ENCODE data around the gene GRAMD2A.

The GRAMD2A gene

DNA sequence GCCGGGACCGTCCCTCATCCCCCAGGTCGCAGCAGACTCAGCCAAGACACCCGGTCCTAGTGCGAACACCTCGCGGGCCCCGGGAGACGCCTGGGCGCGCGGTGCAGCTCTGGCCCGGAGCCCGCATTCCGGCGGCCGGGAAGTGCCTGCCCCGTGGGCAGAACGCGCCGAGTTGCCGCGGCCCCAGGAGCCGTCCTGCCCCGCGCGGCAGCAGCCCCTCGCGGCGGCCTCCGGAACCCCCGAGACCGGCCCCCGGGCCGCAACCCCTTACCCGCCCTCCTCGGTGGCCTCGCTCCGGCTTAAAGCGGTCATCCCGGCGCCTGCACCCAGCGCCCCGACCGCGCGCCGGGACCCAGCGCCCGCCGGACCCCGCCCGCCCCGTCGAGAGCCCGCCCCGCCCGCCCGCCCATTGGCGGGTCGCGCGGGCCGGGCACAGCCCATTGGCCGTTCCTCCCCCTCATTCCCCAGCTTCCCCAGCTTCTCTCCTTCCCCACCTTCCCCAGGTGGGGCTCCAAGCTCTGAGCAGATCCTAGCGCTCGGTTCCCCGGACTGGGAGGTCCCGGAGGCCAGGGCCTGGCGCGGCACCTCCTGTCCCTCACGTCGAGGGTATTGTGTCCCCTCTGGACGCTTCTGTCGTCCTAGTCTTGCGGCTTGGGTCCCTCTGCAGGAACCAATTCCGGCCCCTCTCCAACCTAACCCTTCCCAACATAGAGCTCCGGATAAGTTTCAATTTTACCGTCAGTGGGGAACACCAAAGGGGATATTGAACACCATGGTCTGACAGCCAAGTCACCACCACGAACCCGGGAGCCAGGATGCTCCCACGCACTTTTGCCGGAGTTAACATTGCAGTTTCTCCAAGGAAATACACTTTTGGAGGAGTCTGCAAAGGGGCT, at the start of gene GRAMD2A:
GRAMD2A (minus strand) TSS at position 328 of the 896 bp plus-strand sequence.
- DNase-seq: no peak

DNA sequence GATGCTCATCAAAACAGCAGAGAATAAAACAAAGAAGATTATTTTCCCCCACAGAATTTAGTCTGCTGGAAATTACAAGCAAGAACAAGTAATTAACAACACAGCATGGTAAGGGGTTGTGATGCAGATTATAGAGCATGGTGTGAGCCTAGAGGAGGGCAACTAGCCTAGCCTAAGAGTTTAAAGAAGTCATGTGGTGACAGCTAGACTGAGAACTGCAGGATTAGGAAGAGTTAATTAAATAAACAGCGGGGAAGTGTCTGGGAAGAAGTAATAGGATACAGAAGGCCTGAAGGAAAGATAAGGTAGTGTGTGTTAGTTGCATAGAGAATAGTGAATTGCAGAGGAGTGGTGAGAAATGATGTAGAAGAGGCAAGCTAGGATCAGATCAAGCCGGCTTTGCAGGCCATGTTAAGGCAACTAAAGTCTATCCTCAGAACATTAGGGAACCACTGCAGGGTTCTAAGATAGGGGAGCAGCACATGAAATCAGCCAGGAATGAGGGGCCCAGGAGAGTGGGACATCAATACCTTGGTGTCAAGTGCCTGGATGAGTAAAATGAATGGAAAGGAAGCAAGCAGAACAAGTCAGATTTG, 45.3 kb upstream of the GRAMD2A start:
- no peak for DNase-seq

DNA sequence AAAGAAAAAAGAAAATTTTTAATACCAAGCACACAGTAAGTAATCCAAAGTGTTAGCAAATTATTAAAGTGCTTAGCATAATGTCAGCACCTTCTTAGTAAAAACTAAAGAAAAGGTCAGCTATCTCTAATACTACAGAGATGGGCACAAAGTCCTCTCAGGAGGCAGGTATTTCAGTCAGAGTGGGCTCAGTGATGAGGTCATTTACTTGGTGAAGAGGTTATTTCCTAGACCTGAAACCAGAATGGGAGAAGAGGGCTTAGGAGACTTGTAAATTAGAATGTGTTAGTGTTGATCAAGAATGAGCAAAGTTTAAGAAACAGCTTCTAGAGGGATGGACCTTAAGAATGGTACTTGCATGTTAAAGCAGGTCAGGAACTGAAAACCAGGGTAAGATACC, 42.1 kb upstream of the GRAMD2A start:
- no peak for DNase-seq

GRCh38 chr15:72238586-72238985, 41.0 kb upstream of the GRAMD2A start:
- no peak for DNase-seq

DNA sequence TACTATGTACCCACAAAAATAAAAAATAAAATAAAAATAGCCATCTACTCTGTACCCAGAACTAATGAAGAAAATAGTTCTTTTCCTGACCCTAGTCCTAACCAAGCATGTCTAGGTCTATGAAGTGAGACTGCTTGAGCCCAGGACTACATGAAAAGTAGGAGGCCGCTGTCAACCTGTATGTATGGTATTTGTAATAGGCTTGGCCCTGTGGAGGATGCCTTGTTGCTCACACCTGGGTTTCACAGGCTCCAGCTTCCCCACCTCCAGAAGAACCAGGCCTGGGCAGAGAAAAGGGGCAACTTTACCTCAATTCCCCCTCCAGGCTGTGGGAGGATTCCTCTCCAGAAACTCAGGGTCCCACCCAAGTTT, 40.3 kb upstream of the GRAMD2A start:
- no peak for DNase-seq

DNA sequence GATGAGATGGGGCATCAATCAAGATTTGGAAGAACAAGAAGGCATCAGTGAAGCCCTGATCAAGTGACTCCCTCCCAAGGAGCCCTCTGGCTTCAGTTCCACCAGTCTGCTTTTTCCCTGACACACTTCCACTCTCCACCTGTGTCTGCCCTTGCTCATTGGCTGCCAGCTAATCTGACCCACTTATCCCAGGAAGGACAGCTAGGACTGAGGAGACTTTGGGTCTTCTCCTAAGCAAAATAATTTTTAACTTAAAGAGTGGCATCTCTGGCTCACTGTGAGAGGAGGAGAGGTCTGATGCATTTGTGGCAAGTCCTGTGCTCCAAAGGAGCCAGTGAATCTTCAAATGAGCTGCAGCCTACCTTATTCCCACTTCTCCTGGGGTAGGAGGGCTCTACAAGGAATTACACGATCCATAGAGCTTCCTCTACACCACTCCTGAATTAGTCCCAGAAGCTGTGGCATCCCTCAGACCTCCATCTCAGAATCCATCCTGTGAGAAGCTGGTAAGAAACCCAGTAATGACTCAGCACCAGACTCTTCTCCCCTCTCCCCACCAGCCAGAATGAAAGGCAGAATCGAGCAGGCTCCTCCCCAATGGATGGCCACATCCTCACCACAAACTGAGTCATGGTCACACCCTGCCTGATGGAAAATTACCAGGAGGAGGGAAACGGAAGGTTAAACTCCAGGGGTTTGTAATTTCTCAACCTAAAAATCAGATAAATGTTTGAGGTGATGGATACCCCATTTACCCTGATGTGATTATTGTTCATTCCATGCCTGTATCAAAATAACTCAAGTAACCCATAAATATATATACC, 39.7 kb upstream of the GRAMD2A start:
- DNase-seq: peak; percentile 35

- DNase-seq: no peak
Measured at GRCh38 chr15:72236381-72237003, 38.9 kb upstream of the GRAMD2A start.

GRCh38 chr15:72235298-72235697, 37.7 kb upstream of the GRAMD2A start:
- DNase-seq: no peak

DNA sequence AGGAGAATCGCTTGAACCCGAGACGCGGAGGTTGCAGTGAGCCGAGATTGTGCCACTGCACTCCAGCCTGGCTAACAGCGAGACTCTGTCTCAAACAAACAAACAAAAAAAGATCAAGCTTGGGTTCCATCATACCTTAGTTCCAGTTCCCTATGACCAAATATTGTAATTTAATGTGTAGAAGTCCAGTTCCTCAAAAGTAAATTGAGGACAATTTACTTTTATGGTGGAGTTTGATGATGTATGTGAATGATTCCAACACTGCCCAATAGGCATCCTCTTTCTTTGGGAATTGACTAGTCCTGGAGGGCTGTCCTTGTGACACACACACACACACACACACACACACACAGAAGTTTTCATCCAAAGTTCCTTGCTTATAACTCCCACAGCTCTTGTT, 36.2 kb upstream of the GRAMD2A start:
- no peak for DNase-seq

- no peak for DNase-seq
Measured at GRCh38 chr15:72231833-72232478, 34.4 kb upstream of the GRAMD2A start.

DNA sequence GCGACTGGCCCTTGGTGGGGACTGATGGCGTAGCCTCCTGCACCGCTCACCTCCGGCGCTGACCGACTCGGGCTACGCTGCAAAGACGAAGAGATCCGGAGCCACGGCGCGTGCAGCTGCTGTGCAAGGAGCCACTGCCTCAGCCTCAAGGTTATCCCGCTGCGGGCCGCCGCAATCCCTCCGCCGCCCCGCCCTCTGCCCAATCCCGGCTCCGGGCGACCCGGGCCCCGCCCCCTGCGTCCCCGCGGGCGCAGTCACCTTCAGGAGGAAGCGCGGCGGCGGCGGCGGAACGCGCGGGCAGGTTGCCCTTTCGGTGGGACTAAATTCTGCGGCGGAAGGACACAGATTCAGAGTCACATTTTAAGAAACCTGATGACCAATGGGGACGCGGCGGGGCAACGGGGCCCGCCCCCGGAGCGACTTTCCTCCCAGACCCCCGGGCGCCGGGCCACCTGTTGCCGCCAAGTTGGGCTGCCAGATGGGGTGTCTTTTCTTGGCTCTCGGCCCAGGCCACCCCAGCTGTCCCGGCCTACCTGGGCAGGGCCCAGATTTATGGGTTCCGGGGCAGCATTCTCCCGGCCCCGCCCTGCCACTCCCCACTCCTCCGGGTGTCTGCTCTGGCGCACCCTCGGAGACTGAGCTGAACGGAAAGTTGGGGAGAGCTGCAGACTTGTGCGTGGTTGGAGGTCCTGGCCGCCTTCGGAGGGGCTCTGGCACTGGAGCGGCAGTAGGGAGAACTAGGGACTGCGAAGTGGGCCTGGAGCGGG, 33.7 kb upstream of the GRAMD2A start, which contains the start of gene PKM:
PKM (minus strand) TSS at position 125 of the 767 bp plus-strand sequence. CDS start 12,093 bp downstream, outside the sequence.
- peak; percentile 92 for DNase-seq

- peak; percentile 70 for DNase-seq
Measured at GRCh38 chr15:72230197-72231065, 32.8 kb upstream of the GRAMD2A start.

DNA sequence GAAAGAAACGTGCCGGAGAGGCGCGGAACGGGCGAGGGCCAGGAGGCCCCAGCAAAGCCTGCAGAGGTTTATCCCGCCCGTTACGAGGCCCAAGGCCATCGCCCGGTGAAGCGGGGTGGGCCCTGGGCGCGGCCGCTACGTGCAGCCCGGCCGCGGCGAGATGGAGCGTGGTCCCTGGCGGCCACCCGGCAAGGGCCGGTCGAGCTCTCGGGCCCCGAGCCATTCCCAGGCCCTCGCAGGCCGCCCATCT, 32.3 kb upstream of the GRAMD2A start:
- no peak for DNase-seq

GRCh38 chr15:72229076-72229946, 31.7 kb upstream of the GRAMD2A start:
- DNase-seq: no peak

DNA sequence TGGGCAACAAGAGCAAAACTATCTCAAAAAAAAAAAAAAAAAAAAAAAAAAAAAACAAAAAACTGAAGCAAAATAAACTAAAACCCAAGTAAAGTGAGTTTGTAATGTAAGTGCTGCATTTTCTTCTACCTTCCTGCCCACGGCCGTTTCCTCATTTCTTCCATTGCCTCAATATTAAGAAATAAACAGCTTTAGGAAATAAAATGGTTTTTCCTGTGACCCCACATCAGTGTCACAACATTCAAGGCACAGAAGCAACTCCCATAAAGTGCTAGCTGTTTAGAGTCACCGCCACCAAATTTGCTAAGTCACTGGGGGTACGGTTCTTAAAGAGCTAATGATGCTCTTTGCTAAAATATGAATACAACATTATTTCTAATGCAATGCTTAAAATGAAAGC, 30.1 kb upstream of the GRAMD2A start:
- no peak for DNase-seq

GRCh38 chr15:72227192-72227586, 29.6 kb upstream of the GRAMD2A start:
- DNase-seq: no peak

DNA sequence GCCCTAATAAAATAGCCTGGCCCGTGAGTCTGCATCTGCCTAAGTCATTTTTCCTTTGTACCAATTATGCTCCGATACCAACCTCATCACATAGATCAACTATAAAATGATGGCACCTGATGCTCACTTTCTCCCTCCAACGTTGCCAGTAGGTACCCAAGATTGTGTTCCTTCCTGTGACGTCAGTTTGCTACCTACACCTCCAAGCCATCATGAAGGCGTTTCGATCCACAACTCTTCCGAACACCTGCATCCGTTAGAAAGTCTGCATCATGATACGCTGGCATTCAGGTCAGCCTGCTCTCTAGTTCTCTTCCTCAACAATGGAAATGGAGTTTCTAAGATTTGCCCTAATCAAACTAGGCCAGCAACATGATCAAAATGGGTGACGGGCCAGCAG, 25.7 kb upstream of the GRAMD2A start:
- DNase-seq: no peak

DNA sequence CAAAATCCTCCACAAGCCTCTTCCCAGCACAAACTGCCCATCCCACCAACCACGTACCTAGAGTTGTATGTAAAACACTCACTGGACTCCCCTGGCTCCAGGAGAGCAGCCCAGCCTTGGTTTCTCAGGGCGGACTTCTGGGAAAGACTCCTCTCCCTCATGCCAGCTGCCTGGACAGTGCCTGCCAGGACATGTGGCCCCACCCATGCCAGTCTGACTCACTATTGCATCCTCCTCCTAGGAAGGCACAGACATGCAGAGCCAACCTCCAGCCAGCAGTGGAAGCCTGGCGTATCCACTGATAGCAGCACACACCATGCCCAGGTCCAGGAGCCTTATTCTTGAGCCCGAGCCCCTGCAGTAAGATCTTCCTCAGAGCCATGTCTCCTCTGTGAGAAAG, 24.8 kb upstream of the GRAMD2A start:
- DNase-seq: no peak

GRCh38 chr15:72220687-72221086, 23.1 kb upstream of the GRAMD2A start:
- no peak for DNase-seq

- DNase-seq: no peak
Measured at GRCh38 chr15:72217216-72217615, 19.6 kb upstream of the GRAMD2A start.

All from GOT3 (cell line).